GM18517 (cell line): ENCODE results near the gene ANGPTL7.
"Not testable (repeated sequence)": the region's sequence is repeated elsewhere in the genome, so short reads cannot be mapped to it uniquely, and the experiment has no call there.

Experiments used
- ATAC-seq: cut with Tn5 transposase; IDR thresholded peaks from one replicate; pipeline ENCODE4 v1.9.1; 2021; ENCODE audit warnings: mild to moderate bottlenecking, moderate library complexity; ENCODE audit not compliant: unreplicated experiment

Gene ANGPTL7, protein sequence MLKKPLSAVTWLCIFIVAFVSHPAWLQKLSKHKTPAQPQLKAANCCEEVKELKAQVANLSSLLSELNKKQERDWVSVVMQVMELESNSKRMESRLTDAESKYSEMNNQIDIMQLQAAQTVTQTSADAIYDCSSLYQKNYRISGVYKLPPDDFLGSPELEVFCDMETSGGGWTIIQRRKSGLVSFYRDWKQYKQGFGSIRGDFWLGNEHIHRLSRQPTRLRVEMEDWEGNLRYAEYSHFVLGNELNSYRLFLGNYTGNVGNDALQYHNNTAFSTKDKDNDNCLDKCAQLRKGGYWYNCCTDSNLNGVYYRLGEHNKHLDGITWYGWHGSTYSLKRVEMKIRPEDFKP

DNA sequence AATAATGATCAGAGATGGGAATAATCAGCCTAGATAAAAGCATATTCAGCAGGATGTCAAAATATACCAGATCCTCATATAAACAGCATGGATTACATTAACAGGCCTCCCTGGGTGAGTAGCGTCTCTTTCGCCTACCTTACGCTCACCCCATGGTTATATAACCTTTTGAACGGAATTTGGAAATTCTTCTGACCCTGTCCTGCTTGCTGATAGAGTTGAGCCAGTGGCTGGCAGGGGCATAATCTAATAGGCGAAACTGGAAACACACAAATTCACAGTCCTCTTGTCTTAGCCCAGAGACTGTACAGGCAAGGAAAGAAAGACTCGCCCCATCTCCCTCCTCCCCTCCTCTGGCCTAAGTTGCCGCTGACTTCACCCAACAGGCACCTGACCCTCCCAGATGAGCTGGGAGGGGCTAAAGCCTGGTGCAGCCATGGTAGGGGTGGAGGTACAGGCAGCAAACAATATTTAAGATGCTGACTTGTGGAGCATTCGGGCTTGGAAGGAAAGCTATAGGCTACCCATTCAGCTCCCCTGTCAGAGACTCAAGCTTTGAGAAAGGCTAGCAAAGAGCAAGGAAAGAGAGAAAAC, at the start of gene ANGPTL7:
TSS of gene ANGPTL7 (plus strand) at position 498 of the 594 bp plus-strand sequence. CDS start 225 bp downstream, outside the sequence.
- ATAC-seq: no peak

DNA sequence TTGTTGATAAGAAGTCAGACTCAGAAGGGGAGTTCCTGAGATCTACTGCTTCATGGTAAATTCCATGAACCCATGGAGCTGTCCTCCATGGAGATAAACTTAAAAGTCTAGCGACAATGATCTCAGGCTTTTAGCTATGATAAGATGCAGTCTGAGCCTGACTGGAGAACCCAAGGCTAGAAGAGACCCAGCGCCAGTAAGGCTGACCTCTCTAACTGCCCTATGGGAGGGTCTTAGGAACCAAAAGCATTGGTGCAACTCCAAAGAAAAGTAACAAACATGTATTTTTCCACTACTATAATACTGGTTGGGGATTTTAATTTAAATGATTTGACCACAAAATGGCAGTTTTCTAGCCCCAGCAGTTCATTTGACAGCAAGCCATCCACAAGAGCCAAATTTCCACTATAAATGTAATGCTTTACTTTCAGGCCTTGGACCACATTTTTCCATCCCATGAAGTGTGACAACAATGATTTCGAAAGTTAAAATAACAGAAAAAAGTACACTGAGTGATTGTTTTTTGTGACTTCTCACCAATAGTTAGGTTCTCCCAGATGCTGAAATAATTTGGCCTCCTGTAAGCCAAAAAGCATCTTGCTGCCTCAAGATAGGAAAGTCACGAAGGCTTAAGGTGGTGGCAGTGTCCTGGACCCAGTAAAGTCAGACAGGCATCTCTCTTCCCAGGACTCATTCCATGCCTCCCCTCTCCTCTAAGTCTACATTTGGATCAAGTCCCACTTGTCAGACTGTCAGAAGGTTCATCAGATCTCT, 46.4 kb upstream of the ANGPTL7 start:
- no peak for ATAC-seq

DNA sequence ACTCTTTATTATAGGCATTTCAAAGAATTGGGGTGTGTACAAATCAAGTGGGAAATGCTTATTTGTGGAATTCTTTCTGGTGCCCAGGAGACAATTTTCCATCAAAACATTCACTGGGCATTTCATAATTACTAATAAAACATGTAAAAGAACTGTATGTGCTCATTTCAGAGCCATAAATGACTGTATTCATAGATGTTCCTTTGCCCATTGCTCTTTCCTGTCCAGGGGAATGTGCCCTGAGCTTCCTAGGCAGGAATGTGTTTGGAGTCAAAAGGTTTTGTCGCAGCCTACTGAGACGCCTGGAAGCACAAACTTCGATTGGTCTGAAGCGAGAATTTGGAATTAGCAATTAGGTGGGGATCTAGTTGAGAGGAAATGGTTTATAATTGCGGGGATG, 45.8 kb upstream of the ANGPTL7 start:
- ATAC-seq: no peak

DNA sequence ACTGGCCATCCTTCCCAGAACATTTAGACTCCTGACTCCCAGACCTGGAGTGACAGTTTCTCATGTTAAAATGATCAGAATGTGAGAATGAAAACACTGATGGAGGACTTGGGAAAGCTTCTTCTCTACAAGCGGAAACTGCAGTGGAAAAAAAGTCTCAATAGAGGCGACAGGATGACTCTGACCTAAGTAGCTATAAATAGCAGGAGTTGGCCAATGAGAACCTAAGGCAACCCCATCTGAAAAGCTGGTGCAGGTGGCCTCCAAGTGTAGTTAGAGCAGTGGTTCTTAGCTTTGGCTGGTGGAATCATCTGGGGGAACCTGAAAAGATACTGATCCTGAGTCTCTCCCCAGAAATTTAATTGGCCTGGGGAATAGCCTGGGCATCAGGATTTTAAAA, 45.2 kb upstream of the ANGPTL7 start:
- ATAC-seq: no peak

DNA sequence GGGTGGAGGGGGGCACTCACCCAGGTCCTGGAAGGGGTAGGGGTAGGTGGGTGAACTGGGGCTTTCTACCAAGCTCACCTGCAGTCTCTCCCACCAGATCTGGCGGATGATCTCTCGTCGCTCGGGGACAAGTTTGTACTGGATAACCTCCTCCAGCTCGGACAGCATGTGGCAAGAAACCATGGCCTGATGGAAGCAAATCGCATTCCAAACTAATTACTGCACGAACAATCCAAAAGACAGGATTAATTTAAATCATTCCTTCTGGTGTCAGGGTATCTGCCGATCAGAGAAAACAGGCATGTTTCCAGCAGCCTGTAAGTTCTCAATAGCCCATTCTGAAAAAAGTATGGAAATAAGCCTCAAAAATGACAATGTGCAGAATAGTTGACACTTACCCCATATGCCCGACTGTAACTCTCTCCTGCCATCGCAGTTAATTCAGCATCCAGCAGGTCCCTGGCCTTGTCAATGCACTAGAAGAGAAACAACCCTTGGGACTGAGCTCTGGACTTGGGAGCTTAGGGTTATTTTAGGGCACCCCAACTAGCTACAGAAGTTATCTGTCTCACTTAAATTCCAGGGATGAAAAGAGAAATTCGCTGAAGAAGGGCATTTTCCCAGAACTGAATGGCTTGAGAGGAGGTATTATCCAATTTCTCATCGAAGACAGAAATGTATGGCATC, 44.4 kb upstream of the ANGPTL7 start:
- no peak for ATAC-seq

DNA sequence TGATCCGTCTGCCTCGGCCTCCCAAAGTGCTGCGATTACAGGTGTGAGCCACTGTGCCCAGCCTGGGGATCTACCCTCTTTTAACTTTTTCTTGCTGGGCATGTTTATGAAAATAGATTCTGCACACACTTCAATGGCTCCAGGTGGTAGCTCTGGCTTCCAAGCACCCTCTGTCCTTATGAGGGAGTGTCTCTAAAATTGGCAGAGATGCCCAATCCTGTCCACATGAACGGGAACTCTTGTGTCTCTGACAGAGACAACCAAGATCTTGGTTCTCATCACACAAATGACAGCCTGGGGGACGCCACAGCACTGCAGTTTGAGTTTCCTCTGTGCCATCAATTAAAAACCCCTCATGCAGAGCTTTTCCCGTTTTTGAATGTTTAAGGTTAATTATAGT, 43.4 kb upstream of the ANGPTL7 start:
- no peak for ATAC-seq

DNA sequence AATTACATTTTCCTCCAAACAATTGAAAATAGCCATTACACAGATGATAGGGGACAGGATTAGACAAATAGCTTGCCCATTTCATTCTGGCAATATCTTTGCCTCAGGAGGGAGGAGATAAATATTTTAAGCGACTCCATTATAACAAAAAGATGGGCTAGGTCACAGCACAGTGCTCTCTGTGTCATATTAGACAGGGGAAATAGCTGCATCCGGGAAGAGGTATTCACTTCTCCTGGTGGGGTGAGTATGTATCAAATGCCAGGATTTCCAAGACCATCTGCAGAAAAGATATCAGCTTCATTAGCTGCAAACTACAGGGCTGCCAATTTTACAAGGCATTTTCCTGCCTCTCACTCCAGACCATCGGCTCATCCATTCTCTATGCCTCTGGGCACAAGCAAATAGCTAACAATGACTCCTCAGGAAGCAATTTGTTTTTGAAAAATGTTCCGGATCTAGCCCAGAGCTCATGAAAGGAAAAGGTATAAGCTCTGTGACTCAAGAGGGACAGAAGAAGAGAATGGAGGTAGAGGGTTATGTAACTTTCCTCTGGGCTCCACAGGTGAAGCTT, 41.9 kb upstream of the ANGPTL7 start:
- ATAC-seq: no peak

DNA sequence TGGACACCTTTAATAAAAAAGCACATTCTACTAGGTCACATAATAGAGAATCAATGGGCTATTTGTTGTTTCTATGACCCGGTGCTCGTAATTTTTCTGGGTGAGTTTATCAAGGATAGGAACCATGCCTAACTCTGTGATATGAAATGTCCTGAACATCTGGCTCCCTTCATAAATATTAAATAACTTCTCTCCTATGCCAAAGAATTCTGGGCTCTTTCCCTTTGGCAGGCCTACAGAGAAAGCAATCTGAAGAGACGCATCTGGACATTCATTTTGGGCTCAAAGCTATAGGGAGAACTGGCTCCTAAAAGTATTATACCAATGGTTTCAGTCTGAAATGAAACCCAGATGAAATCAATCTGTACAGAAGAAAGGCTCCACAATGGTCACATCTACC, 38.8 kb upstream of the ANGPTL7 start:
- no peak for ATAC-seq

DNA sequence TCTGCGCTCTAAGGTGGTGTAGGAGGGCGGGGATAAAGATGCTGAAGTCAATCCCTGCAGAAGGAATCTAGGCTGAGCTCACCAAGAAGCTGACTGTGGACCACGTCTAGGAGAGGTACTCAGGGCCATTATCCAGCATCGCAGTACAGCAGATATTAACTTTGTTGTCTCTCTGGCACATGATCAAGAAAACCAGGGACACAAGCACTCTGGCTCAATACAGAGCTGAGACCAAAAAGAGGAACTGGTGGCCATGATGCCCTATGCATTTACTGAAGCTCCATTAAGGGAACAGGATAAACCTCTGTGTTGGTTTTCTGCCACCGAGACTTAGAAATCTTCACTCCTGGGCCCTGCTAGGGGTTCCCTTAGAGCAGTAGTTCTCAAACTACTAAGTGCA, 38.0 kb upstream of the ANGPTL7 start:
- no peak for ATAC-seq

DNA sequence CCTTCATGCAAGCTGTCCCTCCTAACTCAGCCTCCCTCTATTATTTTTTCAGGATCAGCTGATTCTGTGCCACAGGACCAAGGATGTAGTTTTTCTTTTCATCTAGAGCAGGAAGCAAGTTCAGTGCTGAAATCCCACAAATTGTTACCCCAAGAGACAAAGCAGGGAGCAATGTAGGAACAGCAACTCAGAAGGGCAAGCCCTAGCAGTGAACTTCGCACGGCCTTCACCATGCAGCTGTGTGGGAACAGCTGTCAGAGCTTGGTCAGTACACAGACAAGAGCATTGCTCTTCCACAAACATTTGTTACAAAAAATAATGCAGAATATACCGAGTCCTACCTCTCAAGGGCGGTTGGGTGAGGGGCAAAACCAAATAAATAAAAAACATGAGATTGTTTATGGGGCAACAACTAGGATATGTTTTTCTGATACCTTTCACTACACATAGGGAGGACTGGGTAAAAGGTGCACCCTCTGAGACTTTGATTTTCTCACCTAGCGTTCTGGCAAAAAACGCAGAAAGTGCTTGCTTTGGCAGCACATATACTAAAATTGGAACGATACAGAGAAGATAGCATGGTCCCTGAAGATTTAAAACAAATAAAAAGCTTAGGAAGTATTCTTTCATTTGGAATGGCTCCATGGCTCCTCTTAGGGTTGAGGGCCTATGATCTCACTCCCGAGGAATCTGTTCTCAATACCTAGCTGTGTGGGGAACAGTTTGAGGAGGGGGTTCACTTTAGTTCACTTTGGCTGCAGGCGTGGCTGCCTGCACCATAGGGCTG, 37.1 kb upstream of the ANGPTL7 start:
- no peak for ATAC-seq

DNA sequence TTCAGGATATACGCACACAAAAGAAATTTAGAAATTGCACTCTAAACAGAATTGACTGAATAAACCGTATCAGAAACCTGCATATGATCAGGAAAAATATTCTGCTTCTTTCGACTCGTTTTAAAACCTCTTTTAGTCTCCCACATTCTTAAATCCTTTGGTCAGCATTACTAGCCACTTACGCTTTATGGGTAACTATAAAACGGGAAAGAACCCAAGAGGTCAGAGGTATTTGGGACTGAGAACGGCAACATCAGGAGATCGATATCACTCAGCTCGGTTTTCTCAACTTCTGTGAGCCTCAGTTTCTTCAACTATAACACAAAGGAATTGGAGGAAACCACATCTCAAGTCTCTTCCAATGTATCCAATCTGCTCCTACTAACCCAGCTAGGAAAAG, 36.4 kb upstream of the ANGPTL7 start:
- ATAC-seq: no peak

DNA sequence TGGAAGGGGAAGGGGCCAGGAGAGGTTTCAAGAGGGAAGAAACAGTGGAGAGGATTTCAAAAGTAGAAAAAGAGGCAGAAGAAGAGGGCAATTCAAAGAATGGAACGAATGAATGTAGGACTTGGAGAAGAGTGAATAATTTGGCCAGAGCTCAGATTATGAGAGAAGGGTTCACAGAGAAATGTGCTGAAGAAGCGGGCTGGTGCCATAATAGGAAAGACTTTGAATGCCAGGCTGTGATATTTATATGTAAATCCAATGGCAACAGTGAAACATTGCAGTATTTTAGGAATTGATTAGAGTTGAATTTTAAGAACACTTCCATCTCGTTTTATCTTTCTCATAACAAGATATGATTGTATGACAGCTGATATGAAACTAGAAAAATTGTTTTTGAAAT, 36.0 kb upstream of the ANGPTL7 start:
- no peak for ATAC-seq

DNA sequence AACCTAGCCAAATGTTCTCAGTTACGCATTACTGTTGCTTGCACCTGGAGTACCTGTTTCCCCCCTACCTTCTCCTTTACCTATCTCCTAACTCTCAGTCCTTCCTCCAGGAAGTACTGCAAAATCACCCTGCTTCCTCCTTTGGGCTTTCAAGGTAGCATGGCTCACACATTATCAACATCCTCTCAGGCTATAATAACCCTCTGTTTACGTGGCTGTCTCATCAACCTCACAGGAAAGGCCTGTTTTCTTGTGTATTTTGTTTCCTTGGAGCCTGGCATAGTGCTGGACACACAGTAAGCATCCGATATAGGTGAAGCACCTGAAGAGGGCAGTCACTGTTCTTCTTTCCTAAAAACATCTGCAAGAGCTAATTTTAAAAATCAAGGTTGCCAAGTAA, 32.7 kb upstream of the ANGPTL7 start:
- no peak for ATAC-seq

DNA sequence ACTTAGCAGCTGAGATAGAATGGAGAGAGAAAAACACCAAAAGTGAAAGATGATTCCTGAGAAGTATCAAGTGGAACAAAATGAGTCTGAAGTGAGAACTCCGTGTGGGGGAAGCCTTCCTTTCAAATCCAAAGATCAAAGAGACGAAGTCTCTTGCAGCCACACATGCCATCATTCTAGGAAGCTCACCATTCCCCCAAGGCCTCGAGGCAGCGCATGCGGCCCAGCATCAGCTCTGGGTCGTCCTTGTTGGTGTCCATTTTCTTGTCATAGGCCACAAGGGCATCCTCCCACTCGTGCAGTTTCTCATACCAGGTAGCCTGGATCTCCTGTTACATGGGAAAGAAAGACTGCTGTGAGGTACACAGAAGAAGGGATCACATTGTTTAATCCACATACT, 32.2 kb upstream of the ANGPTL7 start:
- ATAC-seq: no peak

DNA sequence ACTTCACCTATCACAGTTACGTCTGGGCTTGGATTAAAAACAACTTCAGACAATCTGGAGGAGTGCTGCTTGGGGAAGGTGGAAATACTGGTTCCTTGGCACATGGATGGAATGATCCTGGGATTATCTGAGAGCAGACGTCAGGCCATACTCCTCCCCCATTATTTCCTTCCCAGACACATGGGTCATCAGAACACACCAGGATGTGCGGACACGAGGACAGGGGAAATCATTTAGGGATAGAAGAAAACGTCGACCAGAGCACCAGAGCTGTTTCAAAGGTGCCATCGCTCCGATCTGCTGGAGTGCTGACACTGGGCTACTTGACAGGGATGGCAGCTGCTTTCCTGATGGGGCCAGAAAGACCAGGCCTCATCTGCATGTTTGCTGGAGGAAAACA, 31.8 kb upstream of the ANGPTL7 start:
- no peak for ATAC-seq

DNA sequence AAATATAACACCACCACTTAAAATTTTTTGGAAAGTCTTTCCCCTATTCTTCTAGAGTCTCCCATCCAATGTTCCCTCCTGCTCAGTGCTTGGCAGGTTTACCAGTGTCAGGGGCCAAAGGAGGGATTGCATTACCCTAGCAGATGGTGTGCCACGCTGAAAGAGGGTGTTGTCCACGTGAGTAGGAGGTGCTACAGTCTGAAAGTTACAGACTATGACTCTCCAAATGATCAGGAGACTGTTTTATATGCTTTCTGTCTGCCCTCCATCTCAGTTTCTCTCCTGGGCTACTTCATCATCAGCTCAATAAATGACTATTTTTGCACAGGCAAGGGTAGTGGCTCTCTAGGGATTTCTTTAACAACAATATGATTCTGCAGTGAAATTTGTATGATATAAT, 31.3 kb upstream of the ANGPTL7 start:
- no peak for ATAC-seq

DNA sequence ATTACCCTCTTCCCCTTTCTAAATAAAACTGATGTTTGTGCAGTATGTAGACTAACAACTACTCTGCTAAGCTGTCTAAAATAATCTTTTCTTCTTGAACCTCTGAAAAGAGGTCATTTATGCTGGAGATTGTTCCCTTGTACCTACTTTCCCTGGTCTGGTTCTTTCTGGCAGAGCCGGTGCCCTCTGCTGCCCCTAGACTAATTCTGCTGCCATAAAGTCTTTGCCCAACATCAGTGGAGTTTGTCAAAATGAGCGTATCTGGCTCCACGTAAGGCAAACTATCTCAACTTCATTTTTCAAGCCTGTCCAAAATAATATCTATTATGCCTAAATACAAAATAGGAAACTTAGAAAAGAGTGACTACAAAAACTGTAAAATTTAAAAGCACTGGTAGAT, 30.9 kb upstream of the ANGPTL7 start:
- no peak for ATAC-seq

DNA sequence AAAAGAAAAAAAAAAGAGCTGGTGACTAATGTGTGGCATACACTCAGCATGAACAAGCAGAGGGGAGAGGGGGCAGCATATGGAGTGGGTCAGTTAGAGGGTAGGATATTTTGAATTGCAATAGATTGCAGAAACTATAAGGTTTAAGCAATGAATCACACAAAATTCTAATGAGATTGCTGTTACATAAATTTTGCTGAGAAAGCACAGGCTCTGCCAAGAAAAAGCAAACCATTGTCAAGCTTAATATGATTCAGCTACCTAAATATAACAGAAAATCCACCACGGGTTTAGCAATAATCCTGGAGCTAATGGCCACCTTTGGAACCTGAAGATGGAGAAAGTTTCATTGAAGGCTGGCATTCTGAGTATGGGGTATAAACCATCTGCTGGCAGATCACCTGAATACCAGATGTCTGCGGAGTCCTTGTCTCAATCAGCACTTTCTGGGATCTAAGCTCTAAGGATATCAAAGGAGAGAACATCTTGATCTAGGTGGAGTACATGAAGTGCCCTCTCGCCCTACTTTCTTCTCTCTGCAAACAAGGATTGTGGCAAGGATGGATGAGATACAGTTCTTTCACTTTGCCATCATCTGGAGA, 30.3 kb upstream of the ANGPTL7 start:
- no peak for ATAC-seq

DNA sequence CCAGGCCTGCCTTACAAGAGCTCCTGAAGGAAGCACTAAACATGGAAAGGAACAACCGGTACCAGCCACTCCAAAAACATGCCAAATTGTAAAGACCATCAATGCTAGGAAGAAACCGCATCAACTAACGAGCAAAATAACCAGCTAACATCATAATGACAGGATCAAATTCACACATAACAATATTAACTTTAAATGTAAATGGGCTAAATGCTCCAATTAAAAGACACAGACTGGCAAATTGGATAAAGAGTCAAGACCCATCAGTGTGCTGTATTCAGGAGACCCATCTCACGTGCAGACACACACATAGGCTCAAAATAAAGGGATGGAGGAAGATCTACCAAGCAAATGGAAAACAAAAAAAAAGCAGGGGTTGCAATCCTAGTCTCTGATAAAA, 26.4 kb upstream of the ANGPTL7 start:
- not testable (repeated sequence) for ATAC-seq

DNA sequence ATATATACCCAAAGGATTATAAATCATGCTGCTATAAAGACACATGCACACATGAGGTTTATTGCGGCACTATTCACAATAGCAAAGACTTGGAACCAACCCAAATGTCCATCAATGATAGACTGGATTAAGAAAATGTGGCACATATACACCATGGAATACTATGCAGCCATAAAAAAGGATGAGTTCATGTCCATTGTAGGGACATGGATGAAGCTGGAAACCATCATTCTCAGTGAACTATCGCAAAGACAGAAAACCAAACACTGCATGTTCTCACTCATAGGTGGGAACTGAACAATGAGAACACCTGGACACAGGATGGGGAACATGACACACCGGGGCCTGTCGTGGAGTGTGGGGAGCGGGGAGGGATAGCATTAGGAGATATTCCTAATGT, 22.4 kb upstream of the ANGPTL7 start:
- ATAC-seq: not testable (repeated sequence)
